HepG2 (cell line): ENCODE measurements around the gene FGF21. TPM values are rescaled to one million over a fixed set of nuclear protein-coding genes. Genes with fewer than 3 reads are reported as not detected.

Source experiments
- CBX2 ChIP-seq, 2 experiments: fragments of 200-600 bp in 1 of 2; sonication (generic); formaldehyde crosslinking in 1 of 2; IDR thresholded peaks; 2 replicates each; pipeline versions ENCODE4 v1.7.0 to v1.8.1; 2018 to 2022; ENCODE audit warnings: low read depth in 2 of 2, low read length in 1 of 2, mild to moderate bottlenecking in 1 of 2, missing genetic modification reagents in 1 of 2
- CREM ChIP-seq, 2 experiments: sonication (generic) in 1 of 2; formaldehyde crosslinking in 1 of 2; IDR thresholded peaks; 2 replicates each; pipeline versions ENCODE4 v1.4.0 to v1.6.1; 2016 to 2020; ENCODE audit warnings: antibody characterized with exemption in 1 of 2, mild to moderate bottlenecking in 1 of 2, missing genetic modification reagents in 1 of 2
- MED13 ChIP-seq: sonication (generic); formaldehyde crosslinking; IDR thresholded peaks from 2 replicates; pipeline ENCODE4 v1.5.0; 2020; ENCODE audit warnings: missing genetic modification reagents
- NR3C1 ChIP-seq: sonication (generic); formaldehyde crosslinking; IDR thresholded peaks from 2 replicates; pipeline ENCODE4 v1.4.0; 2020; ENCODE audit warnings: missing genetic modification reagents
- TAF1 ChIP-seq: sonication (generic); formaldehyde crosslinking; IDR thresholded peaks from 2 replicates; pipeline ENCODE4 v1.4.0; 2020; ENCODE audit warnings: missing genetic modification reagents
- ZNF33A ChIP-seq: sonication (generic); formaldehyde crosslinking; IDR thresholded peaks from 2 replicates; pipeline ENCODE4 v1.5.1; 2020; ENCODE audit warnings: missing genetic modification reagents, mild to moderate bottlenecking, moderate library complexity, borderline replicate concordance
- ZNF350 ChIP-seq: sonication (generic); formaldehyde crosslinking; IDR thresholded peaks from 2 replicates; pipeline ENCODE4 v1.4.0; 2020; ENCODE audit warnings: mild to moderate bottlenecking, low read depth, missing genetic modification reagents, borderline replicate concordance
- ZNF547 ChIP-seq: sonication (generic); formaldehyde crosslinking; IDR thresholded peaks from 2 replicates; pipeline ENCODE4 v1.5.1; 2020; ENCODE audit warnings: mild to moderate bottlenecking, missing genetic modification reagents
- ZNF761 ChIP-seq: sonication (generic); formaldehyde crosslinking; conservative IDR thresholded peaks from 2 replicates; pipeline ENCODE4 v1.4.0; 2020; ENCODE audit warnings: mild to moderate bottlenecking, missing genetic modification reagents
- polyA plus RNA-seq, 8 experiments: library from polyadenylated mRNA; depleted of rRNA in 3 of 8; stranded (reverse) in 7 of 8; unstranded in 1 of 8; fragments of >200 nt; fragmentation: Illumina TruSeq in 4 of 8; extraction: Trizol in 4 of 8; gene quantifications; 2 replicates each; pipeline versions ENCODE4 v1.2.1 to v1.2.3, GENCODE V29; 2011 to 2016; ENCODE audit warnings: low read depth in 4 of 8, missing spikeins in 1 of 8, mixed read lengths in 1 of 8; ENCODE audit not compliant: insufficient read depth in 1 of 8
- total RNA-seq, 5 experiments: library from RNA; depleted of rRNA; stranded (reverse); fragments of >200 nt; fragmentation: Illumina TruSeq; extraction: Trizol; gene quantifications; 2 replicates each; pipeline ENCODE4 v1.2.3, GENCODE V29; 2016; ENCODE audit warnings: low read depth in 1 of 5
- TF ChIP-seq, protein P1 (sequence below): sonication (generic); formaldehyde crosslinking; IDR thresholded peaks from 2 replicates; pipeline ENCODE4 v1.5.1; 2020; ENCODE audit warnings: mild to moderate bottlenecking, missing genetic modification reagents, borderline replicate concordance
- TF ChIP-seq, protein P2 (sequence below): sonication (generic); formaldehyde crosslinking; IDR thresholded peaks from 2 replicates; pipeline ENCODE4 v1.4.0; 2020; ENCODE audit warnings: mild to moderate bottlenecking, missing genetic modification reagents
- TF ChIP-seq, protein P3 (sequence below): sonication (generic); formaldehyde crosslinking; IDR thresholded peaks from 2 replicates; pipeline ENCODE4 v1.4.0; 2020; ENCODE audit warnings: missing genetic modification reagents
- TF ChIP-seq, protein P4 (sequence below): sonication (generic); formaldehyde crosslinking; IDR thresholded peaks from 2 replicates; pipeline ENCODE4 v1.4.0; 2020; ENCODE audit warnings: mild to moderate bottlenecking, missing genetic modification reagents

Gene FGF21
- total and polyA plus RNA-seq, 2 of the 13 experiments (the other 11 are each of a cell fraction or from before 2014, with no cell fraction given) = 0.17 TPM; not detected in 1

DNA sequence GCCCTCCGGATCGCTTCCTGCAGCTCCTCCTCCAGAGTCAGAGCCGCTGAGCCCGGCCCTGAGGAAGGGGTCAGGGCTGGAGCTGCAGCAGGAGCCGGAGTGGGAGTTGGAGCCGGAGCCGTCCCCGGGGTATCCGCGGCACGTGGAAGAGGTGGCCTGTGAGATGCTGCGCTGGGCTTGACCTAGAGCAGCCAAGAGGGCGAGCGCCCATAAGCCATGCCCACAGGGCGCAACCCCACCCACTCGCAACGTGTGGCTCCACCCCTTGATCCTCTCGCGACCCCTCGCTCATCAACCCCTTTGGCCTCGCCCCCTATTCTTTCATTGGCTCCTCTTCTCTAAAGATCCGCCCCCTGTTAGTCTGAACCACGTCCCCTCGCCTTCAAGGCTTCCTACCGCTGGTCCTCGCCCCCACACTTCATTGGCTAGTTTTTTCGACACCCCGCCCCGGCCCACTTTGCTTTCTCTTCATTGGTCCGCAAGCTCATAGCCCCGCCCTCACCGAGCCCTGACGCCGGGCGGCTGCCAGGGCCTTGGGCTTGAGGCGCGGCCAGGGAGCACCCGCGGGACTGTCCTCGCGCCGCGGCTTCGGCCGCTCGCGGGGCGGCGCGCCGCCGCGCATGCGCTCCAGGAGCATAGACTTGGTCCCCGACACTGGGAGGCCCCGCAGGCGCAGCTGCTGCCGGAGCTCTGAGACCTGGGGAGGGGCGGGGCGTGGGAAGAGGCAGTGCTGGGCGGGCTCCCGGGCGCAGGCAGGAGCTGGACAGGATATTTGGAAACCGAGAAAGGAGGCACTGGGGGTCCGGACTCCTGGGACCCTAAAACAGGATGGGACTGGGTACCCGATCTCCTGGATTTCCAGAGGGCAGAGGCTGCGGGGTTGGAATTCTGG is 41.2 kb upstream of the FGF21 start (continued):
- TF ChIP-seq ZNF350 = no peak
- TF ChIP-seq MED13 (CRISPR knock-in tag) = no peak
- TF ChIP-seq, protein P1, sequence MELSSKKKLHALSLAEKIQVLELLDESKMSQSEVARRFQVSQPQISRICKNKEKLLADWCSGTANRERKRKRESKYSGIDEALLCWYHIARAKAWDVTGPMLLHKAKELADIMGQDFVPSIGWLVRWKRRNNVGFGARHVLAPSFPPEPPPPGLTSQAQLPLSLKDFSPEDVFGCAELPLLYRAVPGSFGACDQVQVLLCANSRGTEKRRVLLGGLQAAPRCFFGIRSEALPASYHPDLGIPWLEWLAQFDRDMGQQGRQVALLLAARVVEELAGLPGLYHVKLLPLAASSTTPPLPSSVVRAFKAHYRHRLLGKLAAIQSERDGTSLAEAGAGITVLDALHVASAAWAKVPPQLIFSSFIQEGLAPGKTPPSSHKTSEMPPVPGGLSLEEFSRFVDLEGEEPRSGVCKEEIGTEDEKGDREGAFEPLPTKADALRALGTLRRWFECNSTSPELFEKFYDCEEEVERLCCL = no peak
- TF ChIP-seq CREM (IDR thresholded peaks at IDR 0.05) = peak; percentile 47
- TF ChIP-seq CREM (CRISPR knock-in tag; IDR thresholded peaks at IDR 0.05) = no peak
- TF ChIP-seq CBX2 (IDR thresholded peaks at IDR 0.05; ENCODE audit: low read depth, low read length) = no peak
- TF ChIP-seq CBX2 (CRISPR knock-in tag; IDR thresholded peaks at IDR 0.05; ENCODE audit: low read depth) = no peak
- TF ChIP-seq ZNF761 (CRISPR knock-in tag) = peak; percentile 67; the same call in 1 of the 2 replicates
- TF ChIP-seq NR3C1 (CRISPR knock-in tag) = no peak
- TF ChIP-seq, protein P2, sequence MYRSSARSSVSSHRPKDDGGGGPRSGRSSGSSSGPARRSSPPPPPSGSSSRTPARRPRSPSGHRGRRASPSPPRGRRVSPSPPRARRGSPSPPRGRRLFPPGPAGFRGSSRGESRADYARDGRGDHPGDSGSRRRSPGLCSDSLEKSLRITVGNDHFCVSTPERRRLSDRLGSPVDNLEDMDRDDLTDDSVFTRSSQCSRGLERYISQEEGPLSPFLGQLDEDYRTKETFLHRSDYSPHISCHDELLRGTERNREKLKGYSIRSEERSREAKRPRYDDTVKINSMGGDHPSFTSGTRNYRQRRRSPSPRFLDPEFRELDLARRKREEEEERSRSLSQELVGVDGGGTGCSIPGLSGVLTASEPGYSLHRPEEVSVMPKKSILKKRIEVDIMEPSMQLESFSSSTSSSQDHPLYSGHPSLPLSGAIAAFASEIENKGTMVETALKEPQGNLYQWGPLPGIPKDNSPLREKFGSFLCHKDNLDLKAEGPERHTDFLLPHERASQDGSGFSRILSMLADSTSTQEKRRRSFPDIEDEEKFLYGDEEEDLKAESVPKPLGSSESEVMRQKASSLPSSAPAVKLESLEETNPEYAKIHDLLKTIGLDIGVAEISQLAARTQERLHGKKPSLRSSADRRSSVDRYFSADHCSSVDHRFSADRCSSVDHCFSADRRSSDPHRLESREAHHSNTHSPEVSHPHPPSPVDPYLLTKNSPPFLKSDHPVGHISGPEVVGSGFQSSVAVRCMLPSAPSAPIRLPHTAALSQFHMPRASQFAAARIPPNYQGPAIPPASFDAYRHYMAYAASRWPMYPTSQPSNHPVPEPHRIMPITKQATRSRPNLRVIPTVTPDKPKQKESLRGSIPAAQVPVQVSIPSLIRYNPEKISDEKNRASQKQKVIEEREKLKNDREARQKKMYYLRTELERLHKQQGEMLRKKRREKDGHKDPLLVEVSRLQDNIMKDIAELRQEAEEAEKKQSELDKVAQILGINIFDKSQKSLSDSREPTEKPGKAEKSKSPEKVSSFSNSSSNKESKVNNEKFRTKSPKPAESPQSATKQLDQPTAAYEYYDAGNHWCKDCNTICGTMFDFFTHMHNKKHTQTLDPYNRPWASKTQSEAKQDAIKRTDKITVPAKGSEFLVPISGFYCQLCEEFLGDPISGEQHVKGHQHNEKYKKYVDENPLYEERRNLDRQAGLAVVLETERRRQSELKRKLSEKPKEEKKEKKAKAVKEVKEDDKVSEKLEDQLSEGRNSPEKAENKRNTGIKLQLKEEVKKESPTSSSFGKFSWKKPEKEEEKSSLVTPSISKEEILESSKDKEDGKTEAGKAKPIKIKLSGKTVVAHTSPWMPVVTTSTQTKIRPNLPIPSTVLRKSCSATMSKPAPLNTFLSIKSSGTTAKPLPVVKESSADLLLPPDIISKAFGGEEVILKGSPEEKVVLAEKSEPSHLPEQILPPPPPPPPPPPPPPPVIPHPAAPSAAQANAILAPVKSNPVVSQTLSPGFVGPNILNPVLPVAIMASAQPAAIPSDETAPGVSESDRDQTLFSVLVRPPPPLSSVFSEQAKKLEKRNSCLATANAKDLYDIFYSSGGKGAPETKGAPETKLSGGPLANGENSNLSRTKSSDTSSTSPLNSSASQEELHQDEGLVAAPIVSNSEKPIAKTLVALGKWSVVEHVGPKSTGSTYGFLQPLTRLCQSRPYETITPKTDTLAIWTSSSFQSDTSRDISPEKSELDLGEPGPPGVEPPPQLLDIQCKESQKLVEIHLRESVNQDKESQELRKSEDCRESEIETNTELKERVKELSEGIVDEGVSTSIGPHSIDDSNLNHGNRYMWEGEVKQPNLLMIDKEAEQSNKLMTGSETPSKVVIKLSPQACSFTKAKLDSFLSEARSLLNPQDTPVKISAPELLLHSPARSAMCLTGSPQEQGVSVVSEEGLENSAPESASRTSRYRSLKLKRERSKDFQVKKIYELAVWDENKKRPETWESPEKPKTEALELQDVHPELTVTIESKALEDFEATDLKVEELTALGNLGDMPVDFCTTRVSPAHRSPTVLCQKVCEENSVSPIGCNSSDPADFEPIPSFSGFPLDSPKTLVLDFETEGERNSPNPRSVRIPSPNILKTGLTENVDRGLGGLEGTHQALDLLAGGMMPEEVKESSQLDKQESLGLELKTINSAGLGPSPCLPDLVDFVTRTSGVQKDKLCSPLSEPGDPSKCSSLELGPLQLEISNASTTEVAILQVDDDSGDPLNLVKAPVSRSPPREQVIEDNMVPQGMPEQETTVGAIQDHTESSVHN (CRISPR knock-in tag) = no peak; the same call in 1 of the 2 replicates
- TF ChIP-seq, protein P3, sequence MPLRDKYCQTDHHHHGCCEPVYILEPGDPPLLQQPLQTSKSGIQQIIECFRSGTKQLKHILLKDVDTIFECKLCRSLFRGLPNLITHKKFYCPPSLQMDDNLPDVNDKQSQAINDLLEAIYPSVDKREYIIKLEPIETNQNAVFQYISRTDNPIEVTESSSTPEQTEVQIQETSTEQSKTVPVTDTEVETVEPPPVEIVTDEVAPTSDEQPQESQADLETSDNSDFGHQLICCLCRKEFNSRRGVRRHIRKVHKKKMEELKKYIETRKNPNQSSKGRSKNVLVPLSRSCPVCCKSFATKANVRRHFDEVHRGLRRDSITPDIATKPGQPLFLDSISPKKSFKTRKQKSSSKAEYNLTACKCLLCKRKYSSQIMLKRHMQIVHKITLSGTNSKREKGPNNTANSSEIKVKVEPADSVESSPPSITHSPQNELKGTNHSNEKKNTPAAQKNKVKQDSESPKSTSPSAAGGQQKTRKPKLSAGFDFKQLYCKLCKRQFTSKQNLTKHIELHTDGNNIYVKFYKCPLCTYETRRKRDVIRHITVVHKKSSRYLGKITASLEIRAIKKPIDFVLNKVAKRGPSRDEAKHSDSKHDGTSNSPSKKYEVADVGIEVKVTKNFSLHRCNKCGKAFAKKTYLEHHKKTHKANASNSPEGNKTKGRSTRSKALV (CRISPR knock-in tag) = no peak
- TF ChIP-seq, protein P4, sequence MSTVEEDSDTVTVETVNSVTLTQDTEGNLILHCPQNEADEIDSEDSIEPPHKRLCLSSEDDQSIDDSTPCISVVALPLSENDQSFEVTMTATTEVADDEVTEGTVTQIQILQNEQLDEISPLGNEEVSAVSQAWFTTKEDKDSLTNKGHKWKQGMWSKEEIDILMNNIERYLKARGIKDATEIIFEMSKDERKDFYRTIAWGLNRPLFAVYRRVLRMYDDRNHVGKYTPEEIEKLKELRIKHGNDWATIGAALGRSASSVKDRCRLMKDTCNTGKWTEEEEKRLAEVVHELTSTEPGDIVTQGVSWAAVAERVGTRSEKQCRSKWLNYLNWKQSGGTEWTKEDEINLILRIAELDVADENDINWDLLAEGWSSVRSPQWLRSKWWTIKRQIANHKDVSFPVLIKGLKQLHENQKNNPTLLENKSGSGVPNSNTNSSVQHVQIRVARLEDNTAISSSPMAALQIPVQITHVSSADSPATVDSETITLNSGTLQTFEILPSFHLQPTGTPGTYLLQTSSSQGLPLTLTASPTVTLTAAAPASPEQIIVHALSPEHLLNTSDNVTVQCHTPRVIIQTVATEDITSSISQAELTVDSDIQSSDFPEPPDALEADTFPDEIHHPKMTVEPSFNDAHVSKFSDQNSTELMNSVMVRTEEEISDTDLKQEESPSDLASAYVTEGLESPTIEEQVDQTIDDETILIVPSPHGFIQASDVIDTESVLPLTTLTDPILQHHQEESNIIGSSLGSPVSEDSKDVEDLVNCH (CRISPR knock-in tag) = no peak
- peak; percentile 61; the same call in 1 of the 2 replicates for TF ChIP-seq ZNF547 (CRISPR knock-in tag)
- TF ChIP-seq ZNF33A (CRISPR knock-in tag) = no peak
- peak; percentile 58; the same call in 1 of the 2 replicates for TF ChIP-seq TAF1 (CRISPR knock-in tag)
